H1 (cell line): Measurements from ENCODE around the gene COG7.

Experiments
- BRCA1 ChIP-seq: IDR thresholded peaks from 2 replicates; pipeline ENCODE4 v1.6.1; 2012; ENCODE audit warnings: low read depth, low read length, improper control_type of control experiment
- CBX5 ChIP-seq: fragments of 300-800, 300-1000 bp; sonication (generic); IDR thresholded peaks from 2 replicates; pipeline ENCODE4 v1.7.1; 2016; ENCODE audit warnings: antibody characterized with exemption, low read length, low read depth
- CEBPB ChIP-seq: IDR thresholded peaks from 2 replicates; pipeline ENCODE4 v1.6.1; 2012; ENCODE audit warnings: low read depth, low read length
- EGR1 ChIP-seq: IDR thresholded peaks from 2 replicates; pipeline ENCODE4 v1.6.1; 2011; ENCODE audit warnings: low read depth, low read length, borderline replicate concordance
- EP300 ChIP-seq, 2 experiments: IDR thresholded peaks; 1 replicate in 1 of 2; 2 replicates in 1 of 2; pipeline ENCODE4 v1.6.1; 2011 to 2012; ENCODE audit warnings: low read depth in 2 of 2, low read length in 2 of 2, mild to moderate bottlenecking in 2 of 2, borderline replicate concordance in 1 of 2, inconsistent platforms in 1 of 2, moderate library complexity in 1 of 2
- EZH2 ChIP-seq: fragments of 200-600 bp; sonication (generic); IDR thresholded peaks from 2 replicates; pipeline ENCODE4 v1.7.1; 2012; ENCODE audit warnings: low read depth, mild to moderate bottlenecking, moderate library complexity, low read length, inconsistent platforms; ENCODE audit not compliant: severe bottlenecking
- POLR2AphosphoS5 ChIP-seq: IDR thresholded peaks from 2 replicates; pipeline ENCODE4 v1.6.1; 2011; ENCODE audit warnings: low read depth, low read length
- RBBP5 ChIP-seq: IDR thresholded peaks from 2 replicates; pipeline ENCODE4 v1.7.1; 2012; ENCODE audit warnings: low read depth, mild to moderate bottlenecking, inconsistent platforms, low read length, moderate library complexity, borderline replicate concordance
- TAF1 ChIP-seq: IDR thresholded peaks from 2 replicates; pipeline ENCODE4 v1.6.1; 2011; ENCODE audit warnings: mild to moderate bottlenecking, low read depth, low read length
- TF ChIP-seq, protein P1 (sequence below): IDR thresholded peaks from 2 replicates; pipeline ENCODE4 v1.6.1; 2011; ENCODE audit warnings: low read length, improper control_type of control experiment
- TF ChIP-seq, protein P2 (sequence below): IDR thresholded peaks from 2 replicates; pipeline ENCODE4 v1.6.1; 2012; ENCODE audit warnings: inconsistent platforms
- TF ChIP-seq, protein P3 (sequence below), 3 experiments: IDR thresholded peaks; 1 replicate in 2 of 3; 2 replicates in 1 of 3; pipeline versions ENCODE4 v1.5.1 to v1.6.1; 2011; ENCODE audit warnings: low read length in 3 of 3, mild to moderate bottlenecking in 3 of 3, inconsistent platforms in 2 of 3, low read depth in 1 of 3, moderate library complexity in 1 of 3; ENCODE audit not compliant: insufficient read depth in 1 of 3; ENCODE audit errors: control extremely low read depth in 1 of 3
- TF ChIP-seq, protein P4 (sequence below): IDR thresholded peaks from 2 replicates; pipeline ENCODE4 v1.6.1; 2012; ENCODE audit warnings: inconsistent platforms

DNA sequence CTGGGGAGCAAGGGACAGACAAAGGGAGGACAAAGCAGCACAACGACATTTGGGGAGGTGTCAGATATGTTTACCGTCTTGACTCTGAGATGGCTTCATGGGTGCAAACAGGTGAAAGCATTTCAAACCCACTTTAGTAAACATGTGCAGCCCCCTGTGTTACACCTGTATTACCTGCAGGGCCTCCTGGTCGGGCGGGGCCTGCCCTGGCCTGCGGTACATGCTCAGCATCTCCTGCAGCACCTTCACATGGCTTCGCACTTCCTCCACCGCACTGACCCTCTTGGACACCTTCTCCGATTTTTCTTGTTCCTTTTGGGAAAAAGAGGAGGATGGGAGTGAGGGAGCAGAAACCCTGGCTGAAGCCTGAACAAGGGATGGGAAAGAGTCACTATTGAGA is 32.9 kb upstream of the COG7 start:
- TF ChIP-seq, protein P1, sequence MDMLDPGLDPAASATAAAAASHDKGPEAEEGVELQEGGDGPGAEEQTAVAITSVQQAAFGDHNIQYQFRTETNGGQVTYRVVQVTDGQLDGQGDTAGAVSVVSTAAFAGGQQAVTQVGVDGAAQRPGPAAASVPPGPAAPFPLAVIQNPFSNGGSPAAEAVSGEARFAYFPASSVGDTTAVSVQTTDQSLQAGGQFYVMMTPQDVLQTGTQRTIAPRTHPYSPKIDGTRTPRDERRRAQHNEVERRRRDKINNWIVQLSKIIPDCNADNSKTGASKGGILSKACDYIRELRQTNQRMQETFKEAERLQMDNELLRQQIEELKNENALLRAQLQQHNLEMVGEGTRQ, result no peak
- TF ChIP-seq, protein P2, sequence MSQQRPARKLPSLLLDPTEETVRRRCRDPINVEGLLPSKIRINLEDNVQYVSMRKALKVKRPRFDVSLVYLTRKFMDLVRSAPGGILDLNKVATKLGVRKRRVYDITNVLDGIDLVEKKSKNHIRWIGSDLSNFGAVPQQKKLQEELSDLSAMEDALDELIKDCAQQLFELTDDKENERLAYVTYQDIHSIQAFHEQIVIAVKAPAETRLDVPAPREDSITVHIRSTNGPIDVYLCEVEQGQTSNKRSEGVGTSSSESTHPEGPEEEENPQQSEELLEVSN, result no peak
- TF ChIP-seq EP300 (IDR thresholded peaks at IDR 0.05; ENCODE audit: borderline replicate concordance in 1 of 2, low read depth in 2 of 2, low read length in 2 of 2) (no peak), EZH2 (no peak), CEBPB (no peak), POLR2AphosphoS5 (no peak), BRCA1 (no peak), TAF1 (no peak), RBBP5 (no peak), EGR1 (no peak), CBX5 (no peak)
- TF ChIP-seq, protein P3, sequence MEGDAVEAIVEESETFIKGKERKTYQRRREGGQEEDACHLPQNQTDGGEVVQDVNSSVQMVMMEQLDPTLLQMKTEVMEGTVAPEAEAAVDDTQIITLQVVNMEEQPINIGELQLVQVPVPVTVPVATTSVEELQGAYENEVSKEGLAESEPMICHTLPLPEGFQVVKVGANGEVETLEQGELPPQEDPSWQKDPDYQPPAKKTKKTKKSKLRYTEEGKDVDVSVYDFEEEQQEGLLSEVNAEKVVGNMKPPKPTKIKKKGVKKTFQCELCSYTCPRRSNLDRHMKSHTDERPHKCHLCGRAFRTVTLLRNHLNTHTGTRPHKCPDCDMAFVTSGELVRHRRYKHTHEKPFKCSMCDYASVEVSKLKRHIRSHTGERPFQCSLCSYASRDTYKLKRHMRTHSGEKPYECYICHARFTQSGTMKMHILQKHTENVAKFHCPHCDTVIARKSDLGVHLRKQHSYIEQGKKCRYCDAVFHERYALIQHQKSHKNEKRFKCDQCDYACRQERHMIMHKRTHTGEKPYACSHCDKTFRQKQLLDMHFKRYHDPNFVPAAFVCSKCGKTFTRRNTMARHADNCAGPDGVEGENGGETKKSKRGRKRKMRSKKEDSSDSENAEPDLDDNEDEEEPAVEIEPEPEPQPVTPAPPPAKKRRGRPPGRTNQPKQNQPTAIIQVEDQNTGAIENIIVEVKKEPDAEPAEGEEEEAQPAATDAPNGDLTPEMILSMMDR (IDR thresholded peaks at IDR 0.05; ENCODE audit: control extremely low read depth in 1 of 3, insufficient read depth in 1 of 3, low read depth in 1 of 3, low read length in 3 of 3), result no peak
- TF ChIP-seq, protein P4, sequence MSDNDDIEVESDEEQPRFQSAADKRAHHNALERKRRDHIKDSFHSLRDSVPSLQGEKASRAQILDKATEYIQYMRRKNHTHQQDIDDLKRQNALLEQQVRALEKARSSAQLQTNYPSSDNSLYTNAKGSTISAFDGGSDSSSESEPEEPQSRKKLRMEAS, result no peak
